HG02981 (cell line): ENCODE results near the gene WNT3A.

ENCODE experiments used
- ATAC-seq: cut with Tn5 transposase; IDR thresholded peaks from one replicate; pipeline ENCODE4 v1.9.1; 2021; ENCODE audit warnings: mild to moderate bottlenecking, moderate library complexity; ENCODE audit not compliant: unreplicated experiment

Gene WNT3A

GRCh38 chr1:228109962-228110488, 103.2 kb downstream of the WNT3A start:
- ATAC-seq = no peak

- ATAC-seq = no peak
These were observed 103.8 kb downstream of the WNT3A start for GRCh38 chr1:228110556-228110955.
